GM19240 (cell line): Measurements from ENCODE around the gene MFGE8.

Source experiments
- DNase-seq: peaks from one replicate; pipeline ENCODE4 v3.0.0; 2011; ENCODE audit warnings: low spot score; ENCODE audit not compliant: insufficient read length

The MFGE8 gene

DNA sequence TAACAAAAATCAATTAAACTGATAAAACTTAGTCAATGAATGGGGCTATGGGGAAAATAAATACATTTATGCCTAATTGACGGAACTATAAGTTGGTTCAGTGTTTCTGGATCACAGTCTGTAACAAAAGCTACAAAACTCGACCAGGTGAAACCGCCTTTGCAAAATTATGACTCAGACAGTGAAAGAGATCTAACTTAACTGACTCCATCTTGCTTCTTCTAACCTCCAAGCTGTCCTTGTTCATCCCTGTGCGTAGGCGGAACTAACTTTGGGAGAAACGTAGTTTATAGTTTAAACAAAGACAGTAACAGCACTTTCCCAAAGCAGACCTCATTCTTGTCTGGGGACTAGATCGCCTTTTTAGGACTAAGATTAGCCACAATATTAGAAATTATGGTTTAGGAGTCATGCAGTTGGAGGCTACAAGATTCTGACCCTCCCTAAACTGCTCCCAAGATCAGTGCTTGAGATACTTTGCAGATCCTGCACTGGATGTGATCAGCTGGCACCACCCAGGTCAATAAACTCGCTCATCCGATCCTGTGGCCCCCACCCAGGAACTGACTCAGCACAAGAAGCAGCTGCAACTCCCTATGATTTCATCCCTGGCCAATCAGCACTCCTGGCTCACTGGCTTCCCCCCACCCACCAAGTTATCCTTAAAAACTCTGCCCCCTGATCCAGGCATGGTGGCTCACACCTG lies 7.2 kb upstream of the MFGE8 start:
- no peak for DNase-seq

DNA sequence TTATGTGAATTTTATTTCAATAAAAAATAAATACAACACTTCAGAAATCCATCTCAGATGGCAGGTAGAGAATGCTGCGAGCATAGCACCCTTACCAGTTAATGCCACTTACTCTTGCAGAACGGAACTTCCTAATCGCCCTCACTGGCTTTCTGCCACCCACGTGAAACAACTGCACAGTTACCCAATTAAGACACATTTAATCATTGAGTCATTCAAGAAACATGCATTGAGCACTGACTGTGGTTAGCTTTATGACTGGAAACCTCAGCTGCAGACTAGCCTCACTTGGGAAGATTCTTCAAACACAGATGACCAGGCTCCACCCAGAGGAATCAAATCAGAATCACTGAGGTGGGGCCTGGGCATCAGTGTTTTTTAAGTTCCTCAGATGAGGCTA lies 5.6 kb upstream of the MFGE8 start:
- no peak for DNase-seq

DNA sequence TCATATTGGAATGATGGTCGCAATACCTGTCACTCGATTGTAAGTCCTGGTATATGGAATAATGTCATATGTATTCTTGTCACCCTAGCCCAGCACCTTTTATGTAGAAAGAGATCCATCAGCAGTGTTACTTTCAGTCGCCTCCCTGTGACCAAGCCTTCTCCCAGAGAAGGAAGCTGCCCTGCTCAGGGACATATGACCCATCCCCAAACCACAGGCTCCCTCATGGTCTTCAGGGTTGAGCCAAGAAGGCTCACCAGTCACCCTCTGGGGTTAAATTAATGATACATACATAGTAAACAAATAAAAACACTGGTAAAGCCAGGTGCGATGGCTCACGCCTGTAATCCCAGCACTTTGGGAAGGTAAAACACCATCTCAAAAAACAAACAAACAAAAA lies 4.6 kb upstream of the MFGE8 start:
- DNase-seq = no peak

DNA sequence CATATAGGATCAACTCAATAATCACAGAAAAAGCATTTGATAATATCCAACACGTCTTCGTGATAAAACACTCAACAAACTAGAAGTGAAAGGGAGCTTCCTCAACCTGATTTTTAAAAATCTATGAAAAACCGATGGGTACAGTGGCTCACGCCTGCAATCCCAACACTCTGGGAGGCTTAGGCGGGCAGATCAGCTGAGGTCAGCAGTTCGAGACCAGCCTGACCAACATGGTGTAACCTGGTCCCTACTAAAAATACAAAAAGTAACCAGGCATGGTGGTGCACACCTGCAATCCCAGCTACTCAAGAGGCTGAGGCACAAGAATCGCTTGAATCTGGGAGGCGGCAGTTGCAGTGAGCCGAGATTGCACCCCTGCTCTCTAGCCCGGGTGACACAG lies 2.2 kb upstream of the MFGE8 start:
- DNase-seq = no peak

DNA sequence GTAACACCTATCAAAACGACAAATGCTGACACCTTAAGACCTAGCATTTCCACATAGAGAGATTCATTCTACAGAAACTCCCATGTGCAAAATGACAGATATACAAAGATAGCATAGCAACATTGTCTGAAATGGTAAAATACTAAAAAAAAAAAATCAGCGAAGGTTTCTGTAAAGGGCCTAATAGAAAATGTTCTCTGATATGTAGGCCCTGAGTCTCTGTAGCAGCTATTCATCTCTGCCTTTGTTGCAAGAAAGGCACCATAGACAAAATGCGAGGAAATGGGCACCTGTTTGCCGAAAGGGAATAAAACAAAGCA lies 631 bp upstream of the MFGE8 start:
- no peak for DNase-seq

DNA sequence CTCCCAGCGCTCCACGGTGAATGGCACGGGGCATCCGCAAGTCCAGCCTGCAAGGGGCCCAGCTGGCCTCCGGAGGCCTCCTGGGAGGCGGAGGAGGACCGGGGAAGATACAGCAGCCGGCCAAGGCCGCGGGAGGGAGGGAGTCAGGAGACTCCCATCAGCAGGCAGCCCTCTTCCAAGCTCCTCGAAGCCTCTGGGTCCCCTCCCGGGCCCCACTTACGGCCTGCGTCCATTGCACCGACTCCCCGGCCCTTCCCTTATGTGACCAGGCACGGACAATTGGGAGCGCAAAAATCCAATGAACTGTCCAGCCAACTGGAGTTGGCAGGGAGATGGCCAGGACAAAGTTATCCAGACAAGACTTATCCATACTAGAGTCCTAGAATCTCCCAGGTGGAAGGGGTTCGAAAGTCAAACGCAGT lies 668 bp downstream of the MFGE8 start:
- no peak for DNase-seq

DNA sequence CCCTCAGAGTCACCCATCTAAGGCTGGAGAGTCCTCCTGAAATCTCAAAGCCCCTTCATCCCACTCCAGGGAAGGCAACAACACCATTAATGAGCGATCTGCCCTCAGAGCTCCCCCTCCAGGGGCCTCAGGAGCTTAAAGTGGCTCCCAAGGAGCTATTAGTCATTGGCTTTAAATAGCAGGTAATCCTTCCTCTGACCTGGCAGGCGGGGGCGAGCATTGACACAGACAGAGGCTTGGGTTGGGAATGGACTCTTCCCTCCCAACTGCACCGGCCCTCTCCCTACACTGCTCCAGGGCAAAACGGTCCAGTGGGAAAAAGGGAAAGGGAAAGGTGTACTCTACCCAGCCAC lies 1.4 kb downstream of the MFGE8 start:
- DNase-seq = no peak

DNA sequence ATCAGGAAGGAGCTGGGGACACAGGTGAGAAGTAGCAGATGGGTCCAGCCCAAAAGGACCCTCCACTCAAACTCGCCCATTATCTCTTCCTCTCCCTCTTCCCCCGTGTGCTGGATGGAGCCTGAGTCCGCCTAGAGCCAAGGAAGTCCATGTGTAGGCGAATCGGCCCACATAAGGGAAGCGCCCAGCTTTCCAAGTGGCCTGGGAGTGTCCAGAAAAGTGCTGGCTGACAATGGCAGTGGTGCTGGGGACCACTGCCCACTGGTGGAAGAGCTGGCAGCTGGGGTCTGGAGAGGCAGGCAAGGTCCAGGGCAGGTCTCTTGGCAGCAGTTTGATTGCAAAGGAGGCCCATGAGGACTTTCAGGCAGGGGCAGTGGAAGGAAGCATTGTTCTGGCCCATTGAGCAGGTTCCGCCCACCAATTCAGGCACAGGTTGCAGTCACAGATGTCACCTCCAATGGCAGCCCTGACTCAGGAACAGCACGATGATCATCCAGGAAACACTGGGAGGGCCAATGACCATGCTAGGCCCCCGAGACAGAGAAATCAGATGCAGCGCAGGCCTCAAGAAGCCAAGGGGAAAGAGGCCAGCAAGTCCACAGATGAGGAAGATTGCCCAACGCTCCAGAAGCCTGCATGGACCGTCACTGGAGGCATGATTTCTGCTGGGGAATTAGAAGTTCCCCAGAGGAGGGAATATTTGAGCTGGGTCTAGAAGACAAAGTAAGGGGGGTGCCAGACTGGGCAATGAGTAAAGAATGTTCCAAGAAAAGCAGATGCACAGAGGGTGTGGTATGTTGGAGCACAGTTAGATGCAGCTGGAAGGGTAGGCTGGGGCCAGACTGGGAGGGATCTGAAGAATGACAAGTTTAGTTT lies 3.0 kb downstream of the MFGE8 start:
- DNase-seq = no peak

DNA sequence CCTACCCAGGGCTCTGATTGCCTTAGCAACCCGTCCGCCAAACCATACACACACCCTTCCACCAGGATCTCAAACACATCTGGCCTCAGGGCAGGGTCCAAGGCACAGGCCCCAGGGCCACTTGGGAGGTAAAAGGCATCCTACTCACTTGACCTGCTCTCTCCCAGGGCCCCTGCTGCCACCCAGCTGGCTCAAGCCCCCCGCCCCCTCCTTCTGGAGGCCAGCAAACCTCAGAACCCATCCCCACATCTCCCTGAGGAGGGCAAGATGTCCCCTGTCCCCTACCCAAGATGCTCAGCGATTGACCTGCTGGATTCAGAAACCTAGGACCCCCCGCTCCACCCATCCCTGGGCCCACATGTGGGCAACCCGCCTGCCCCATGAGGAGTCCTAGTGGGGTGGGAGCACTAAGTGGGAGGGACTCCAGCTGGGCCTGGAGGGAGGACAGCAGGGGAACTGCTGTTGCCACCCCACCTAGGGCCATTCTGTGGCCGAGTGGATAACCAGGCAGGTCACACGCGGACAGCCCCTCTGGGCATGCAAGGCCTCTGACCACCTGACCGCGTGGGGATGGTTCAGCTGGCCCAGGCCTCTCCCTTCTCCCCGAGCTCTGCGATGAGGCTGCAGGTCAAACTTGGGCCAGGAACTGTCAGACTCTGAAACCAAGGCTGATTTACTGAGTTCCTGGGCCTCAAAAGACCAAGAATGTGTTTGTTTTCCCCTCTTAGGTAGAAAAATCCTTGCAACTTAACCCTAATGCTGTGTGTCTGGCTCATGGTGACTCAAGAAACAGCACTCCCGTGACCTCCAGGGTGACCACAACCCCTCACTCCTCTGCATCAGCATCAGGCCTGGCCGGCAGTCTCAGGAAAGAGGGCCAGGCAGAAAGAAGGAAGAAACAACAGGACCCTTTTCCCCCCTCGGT lies 4.2 kb downstream of the MFGE8 start:
- DNase-seq = no peak

DNA sequence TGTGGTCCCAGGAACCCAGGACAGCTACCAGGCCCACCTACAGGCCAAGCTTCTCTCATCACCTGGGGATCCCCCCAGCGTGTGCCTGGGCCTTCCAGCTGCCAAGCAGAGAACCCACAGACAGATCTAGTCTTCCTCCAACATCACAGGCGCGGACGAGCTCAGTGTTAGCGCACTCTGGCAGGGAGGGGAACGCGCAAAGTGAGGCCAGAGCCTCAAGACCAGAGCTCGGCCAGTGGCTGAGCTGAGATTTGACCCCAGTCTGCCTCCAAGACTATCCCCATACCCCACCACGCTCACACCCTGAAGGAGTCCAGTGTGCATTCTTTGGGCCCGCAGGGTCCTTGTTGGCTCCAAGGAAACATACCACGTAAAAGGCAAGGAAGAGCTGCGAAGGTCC lies 5.1 kb downstream of the MFGE8 start:
- DNase-seq = no peak

DNA sequence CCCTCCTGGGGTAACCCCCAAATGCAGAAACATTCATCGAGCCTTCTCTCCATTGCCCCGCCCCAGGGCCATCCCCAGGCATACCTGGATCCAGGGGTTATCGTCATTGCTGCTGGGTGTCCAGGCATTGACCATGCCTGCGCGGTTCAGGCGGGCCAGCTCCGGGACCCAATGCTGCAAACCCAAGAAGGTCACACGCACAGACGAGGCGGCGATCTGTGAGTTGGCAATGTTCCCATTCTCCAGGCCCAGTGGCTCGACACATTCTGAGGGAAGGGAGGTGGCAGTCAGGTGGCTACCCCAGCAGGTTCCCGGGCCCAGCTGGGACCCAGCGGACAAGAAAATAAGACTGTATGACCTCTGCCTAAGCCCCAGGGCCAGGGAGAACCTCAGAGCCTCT lies 6.1 kb downstream of the MFGE8 start:
- DNase-seq = no peak

DNA sequence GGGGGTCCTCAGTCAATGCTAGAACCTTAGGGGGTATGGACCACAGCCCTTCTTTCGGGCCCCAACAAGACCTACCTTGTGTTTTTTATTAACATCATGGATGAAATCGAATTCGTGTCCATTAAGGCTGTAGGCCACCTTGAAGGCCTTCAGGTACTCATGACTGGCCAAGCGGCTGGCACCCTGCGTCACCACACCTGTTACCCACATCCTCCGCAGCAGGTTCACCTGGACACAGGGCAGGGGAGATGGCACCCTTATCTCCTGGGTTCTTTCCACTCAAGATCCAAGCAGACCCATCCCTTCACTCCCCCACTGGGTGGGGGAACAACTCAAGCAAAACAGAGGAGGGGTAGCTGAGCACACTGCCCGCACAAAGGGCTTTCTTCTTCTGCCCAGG lies 6.6 kb downstream of the MFGE8 start:
- DNase-seq = no peak

DNA sequence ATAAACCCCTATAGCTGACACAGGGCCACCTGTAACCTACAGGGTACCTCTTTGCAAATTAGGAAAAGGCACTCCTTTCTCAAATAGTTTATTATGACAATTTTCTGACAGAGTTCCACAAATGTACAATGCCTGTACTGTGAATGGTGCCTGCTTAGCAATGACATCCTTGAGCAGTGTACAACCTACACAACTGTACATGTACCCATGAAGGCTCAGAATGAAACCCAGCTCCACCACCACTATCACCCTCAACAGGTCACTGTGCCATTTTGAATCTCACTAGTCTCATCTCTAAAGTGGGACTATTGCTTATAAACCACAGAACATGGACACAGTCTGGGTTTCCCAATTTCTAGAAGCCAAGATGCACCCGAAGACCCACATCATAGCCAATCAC lies 7.0 kb downstream of the MFGE8 start:
- DNase-seq = no peak

DNA sequence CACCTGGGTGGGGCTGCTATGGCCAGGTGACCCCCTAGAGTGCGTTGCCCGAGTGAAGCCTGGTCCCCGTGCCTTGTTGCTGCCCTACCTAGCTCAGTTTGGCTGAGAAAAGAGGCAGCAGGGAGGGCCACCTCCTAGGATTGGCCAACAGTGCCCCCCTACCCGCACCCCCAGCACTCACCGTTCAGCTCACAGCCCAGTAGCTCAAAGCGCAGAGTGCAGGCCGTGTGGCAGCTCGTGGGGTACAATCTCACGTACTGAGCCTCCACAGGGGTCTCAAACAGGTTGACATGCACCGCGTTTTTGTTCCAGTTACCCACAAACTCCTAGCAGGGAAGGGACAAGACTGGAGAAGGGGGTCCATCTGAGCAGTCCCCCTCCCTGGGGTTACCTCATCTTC lies 7.6 kb downstream of the MFGE8 start:
- DNase-seq = no peak

DNA sequence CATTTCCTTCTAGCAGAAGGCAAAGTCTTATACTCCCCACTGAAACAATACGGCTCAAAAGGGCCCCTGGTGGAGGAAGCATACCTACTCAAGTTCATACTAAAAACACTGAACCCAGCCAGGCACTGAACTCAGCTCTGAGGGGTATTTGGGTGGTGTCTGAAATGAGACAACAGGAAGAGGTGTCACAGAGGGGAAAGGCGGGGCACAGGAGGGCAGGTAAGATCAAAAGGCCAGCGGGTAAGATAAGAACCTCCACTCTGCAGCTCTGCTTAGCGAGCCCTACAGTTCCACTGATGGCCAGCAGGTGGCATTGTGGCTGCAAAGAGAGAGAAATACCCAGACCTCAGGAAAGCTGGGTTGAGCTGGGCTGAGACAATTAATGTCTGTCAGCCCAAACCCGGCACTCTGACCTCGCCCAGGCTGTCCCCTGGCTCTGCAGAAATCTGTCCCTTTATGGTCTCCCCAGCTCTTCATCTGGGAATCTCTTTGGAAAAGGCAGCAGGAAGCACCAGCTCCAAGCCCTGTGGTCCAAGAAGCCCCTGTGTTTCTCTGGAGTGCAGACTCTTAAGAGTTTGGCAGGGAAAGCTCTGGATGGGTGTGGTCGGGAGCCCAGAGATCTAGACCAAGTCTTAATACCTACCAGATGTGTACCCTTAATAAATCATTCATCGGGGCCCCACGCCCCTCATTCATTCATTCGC lies 8.4 kb downstream of the MFGE8 start:
- peak; percentile 63 for DNase-seq

DNA sequence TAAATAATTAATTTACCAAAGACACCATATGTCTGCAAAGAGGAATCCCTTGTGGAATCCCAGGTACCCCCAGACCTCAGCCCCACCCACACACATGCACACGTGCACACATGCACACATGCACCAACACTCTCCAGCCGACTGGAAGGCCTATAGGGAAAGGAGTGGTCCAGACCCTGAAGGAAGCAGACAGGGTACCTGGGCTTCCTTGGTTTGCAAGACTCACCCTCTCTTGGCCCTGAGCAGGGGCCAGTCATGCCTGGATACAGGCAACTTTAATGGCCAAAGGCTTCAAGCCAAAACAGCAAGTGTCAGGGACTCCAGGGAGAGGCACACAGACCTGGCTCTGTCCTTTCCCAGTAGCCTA lies 8.9 kb downstream of the MFGE8 start:
- no peak for DNase-seq

DNA sequence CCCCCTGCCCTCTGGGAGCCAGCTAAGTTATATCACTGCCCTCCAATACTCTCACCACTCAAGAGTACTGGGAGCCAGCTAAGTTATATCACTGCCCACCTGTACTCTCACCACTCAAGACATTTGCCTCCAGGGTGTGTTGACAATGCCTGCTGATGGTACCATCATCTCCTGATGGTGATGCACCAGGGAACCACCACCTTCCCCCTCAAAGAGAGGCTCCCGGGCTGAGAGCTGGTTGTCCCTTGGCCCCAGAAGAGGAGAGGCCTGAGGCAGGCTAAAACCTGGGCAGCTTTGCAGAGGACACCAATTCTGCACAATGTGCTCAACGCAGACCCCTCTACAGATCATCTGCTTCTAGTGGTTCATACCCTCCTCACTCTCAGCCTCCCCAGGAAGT lies 10.3 kb downstream of the MFGE8 start:
- DNase-seq = no peak

DNA sequence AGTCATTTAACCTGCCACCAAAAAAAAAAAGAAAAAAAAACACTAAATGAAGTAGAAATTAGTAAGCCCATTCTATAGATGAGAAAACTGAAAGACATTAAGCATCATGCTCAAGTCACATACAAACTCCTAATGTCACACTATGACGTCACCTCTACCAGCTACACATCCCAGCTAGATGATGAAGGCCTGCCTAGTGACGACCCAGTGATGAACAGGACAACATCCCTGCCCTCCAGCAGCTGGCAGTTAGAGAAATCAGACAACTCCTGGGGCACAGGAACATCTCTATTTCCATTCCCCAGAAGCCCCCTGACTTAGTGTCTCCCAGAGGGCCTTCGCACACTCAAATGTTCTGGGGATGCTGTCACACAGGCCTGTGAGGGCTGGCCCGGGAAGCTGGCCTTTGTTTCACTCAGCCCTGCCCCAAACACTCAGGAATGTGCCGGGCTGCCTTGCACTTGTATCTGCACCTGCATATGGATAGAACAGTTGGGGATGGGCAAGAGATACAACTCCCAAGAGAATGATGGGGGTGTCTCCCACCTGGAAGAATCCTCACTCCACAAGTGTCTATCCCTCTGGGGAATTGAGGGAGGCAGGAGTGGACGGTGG lies 10.9 kb downstream of the MFGE8 start:
- DNase-seq = no peak

DNA sequence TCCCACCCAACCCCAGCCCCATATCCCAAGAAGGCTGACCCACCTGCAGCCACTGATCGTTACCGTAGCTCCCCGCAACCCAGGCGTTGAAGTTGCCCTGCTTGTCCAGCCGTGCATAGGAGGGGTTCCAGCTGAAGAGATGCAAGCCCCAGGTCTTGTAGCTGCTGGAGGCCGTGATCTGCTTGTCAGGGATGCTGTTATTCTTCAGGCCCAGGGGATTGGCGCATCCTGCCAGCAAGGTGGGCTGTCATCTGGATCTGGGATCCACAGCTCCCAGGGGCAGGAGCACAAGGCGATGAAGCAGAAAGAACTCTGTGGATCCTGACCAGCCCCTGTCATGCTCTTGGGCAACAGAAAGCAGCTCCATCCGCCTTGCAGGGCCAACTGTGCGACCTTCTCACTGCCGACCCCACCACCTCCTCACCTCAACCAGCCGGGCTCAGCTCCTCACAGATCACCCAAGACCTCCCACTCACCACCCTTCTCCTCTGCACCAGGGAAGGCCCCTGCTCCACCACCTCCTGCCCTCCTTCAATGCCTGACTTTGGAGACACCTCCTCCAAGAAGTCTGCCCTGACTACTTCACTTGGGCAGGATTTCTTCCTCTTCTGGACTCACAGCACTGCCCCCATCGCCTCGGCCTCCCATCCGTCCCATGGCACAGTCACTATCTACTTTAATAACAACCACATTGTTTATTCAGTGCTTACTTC lies 11.5 kb downstream of the MFGE8 start:
- no peak for DNase-seq

DNA sequence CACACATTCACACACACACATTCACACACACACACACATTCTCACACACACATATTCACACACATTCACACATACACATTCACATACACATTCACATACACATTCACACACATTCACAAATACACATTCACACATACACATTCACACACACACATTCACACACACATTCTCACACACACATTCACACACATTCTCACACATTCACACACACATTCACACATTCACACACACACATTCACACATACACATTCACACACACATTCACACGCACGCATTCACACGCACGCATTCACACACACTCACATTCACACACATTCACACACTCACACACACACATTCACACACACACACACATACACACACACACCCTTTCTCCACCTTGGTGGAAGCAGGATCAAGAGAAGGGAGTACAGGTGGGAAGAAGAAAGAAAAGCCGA lies 12.2 kb downstream of the MFGE8 start:
- DNase-seq = no peak
